GM23338 (cell line): ENCODE results near the gene SIDT1. TPM values are rescaled to one million over a fixed set of nuclear protein-coding genes. Genes with fewer than 3 reads are reported as not detected.

Experiments
- ATAC-seq: fragments of 200-7000 bp; cut with Tn5 transposase; 3 replicates; pipeline ENCODE4 v1.9.1; 2020
- DNase-seq: peaks from one replicate; pipeline ENCODE4 v3.0.0-alpha.2; 2015; ENCODE audit warnings: low spot score
- H2AFZ ChIP-seq: fragments of 200-600 bp; sonication (generic); 2 replicates; pipeline ENCODE4 v1.8.0; 2016; ENCODE audit warnings: antibody characterized with exemption, mild to moderate bottlenecking, moderate library complexity
- H3F3A ChIP-seq: fragments of 200-600 bp; sonication (generic); replicated peaks from 2 replicates; pipeline ENCODE4 v1.8.0; 2017; ENCODE audit warnings: antibody characterized with exemption, mixed run types, low read depth
- H3K27ac ChIP-seq: fragments of 200-600 bp; sonication (generic); 2 replicates; pipeline ENCODE4 v1.6.1; 2016; ENCODE audit warnings: low read depth
- H3K27me3 ChIP-seq: fragments of 200-600 bp; sonication (generic); 2 replicates; pipeline ENCODE4 v1.8.0; 2016; ENCODE audit warnings: mild to moderate bottlenecking, mixed run types, moderate library complexity; ENCODE audit not compliant: insufficient read depth
- H3K36me3 ChIP-seq: fragments of 200-600 bp; sonication (generic); 2 replicates; pipeline ENCODE4 v1.8.0; 2016; ENCODE audit warnings: mild to moderate bottlenecking; ENCODE audit not compliant: insufficient read depth
- H3K4me1 ChIP-seq: fragments of 200-600 bp; sonication (generic); 2 replicates; pipeline ENCODE4 v1.8.0; 2016; ENCODE audit warnings: mild to moderate bottlenecking, moderate library complexity; ENCODE audit not compliant: insufficient read depth
- H3K4me2 ChIP-seq: fragments of 200-600 bp; sonication (generic); 2 replicates; pipeline ENCODE4 v1.7.1; 2017; ENCODE audit warnings: mixed run types
- H3K4me3 ChIP-seq: fragments of 200-600 bp; sonication (generic); 2 replicates; pipeline ENCODE4 v1.6.1; 2016; ENCODE audit warnings: mixed run types
- H3K79me2 ChIP-seq: fragments of 200-600 bp; sonication (generic); replicated peaks from 2 replicates; pipeline ENCODE4 v1.8.0; 2017; ENCODE audit warnings: mild to moderate bottlenecking; ENCODE audit not compliant: insufficient read depth
- H3K9me2 ChIP-seq: fragments of 200-600 bp; sonication (generic); 2 replicates; pipeline ENCODE4 v1.8.0; 2017; ENCODE audit not compliant: insufficient read depth
- H4K20me1 ChIP-seq: fragments of 200-600 bp; sonication (generic); replicated peaks from 2 replicates; pipeline ENCODE4 v1.8.0; 2017; ENCODE audit warnings: mild to moderate bottlenecking; ENCODE audit not compliant: insufficient read depth
- H3K27ac Mint-ChIP-seq: 2 replicates; pipeline ENCODE4 v1.8.0; 2020; ENCODE audit warnings: inconsistent platforms, mild to moderate bottlenecking, moderate library complexity, mixed read lengths
- H3K27me3 Mint-ChIP-seq: 3 replicates; pipeline ENCODE4 v1.8.0; 2022; ENCODE audit warnings: low read depth, mild to moderate bottlenecking, moderate library complexity, mixed read lengths, inconsistent platforms; ENCODE audit not compliant: insufficient read depth, poor library complexity
- H3K36me3 Mint-ChIP-seq: 3 replicates; pipeline ENCODE4 v1.8.0; 2021; ENCODE audit warnings: low read depth, mild to moderate bottlenecking, inconsistent platforms, moderate library complexity, mixed read lengths
- H3K4me1 Mint-ChIP-seq: 3 replicates; pipeline ENCODE4 v1.8.0; 2020; ENCODE audit warnings: mild to moderate bottlenecking, inconsistent platforms, mixed read lengths
- H3K4me3 Mint-ChIP-seq: 3 replicates; pipeline ENCODE4 v1.8.0; 2021; ENCODE audit warnings: moderate library complexity, mild to moderate bottlenecking, inconsistent platforms, mixed read lengths
- H3K9me3 Mint-ChIP-seq: 3 replicates; pipeline ENCODE4 v1.8.0; 2020; ENCODE audit warnings: moderate library complexity, mild to moderate bottlenecking, inconsistent platforms, mixed read lengths
- CTCF ChIP-seq, 2 experiments: fragments of 200-600 bp in 1 of 2; sonication (generic) in 1 of 2; conservative IDR thresholded peaks; 2 replicates each; pipeline versions ENCODE4 v1.5.1 to v1.6.1; 2016 to 2017; ENCODE audit warnings: antibody characterized with exemption in 2 of 2, low read depth in 2 of 2, mild to moderate bottlenecking in 2 of 2, moderate library complexity in 1 of 2
- ETS1 ChIP-seq: IDR thresholded peaks from 2 replicates; pipeline ENCODE4 v1.6.1; 2016; ENCODE audit warnings: antibody characterized with exemption
- JUNB ChIP-seq: IDR thresholded peaks from one replicate; pipeline ENCODE4 v1.6.1; 2016; ENCODE audit warnings: antibody characterized with exemption; ENCODE audit not compliant: unreplicated experiment
- STAT1 ChIP-seq: IDR thresholded peaks from one replicate; pipeline ENCODE4 v1.6.1; 2016; ENCODE audit warnings: antibody characterized with exemption; ENCODE audit not compliant: unreplicated experiment
- ZNF114 ChIP-seq: fragments of 250-450 bp; sonication (Bioruptor Pico); IDR thresholded peaks from 2 replicates; pipeline ENCODE4 v1.5.0; 2020; ENCODE audit warnings: mild to moderate bottlenecking, moderate library complexity
- ZNF331 ChIP-seq: fragments of 250-450 bp; sonication (Bioruptor Pico); IDR thresholded peaks from 2 replicates; pipeline ENCODE4 v1.5.0; 2020; ENCODE audit warnings: low read depth, mild to moderate bottlenecking, moderate library complexity
- polyA plus RNA-seq: library from polyadenylated mRNA; unstranded; fragments of >200 nt; fragmentation: Nextera tagmentation; extraction: Ambion mirVana; gene quantifications from 2 replicates; pipeline ENCODE4 v1.2.1, GENCODE V29; 2016
- total RNA-seq: library from RNA; depleted of rRNA; stranded (reverse); fragments of >200 nt; shearing (Covaris generic); gene quantifications from 2 replicates; pipeline ENCODE4 v1.2.3, GENCODE V29; 2014

The SIDT1 gene
- total and polyA plus RNA-seq, 2 experiments from 2014 or later = 0.10 TPM; not detected in 1

GRCh38 chr3:113594066-113594465, 61.7 kb downstream of the SIDT1 start:
- Mint-ChIP-seq H3K36me3 (no peaks in the 10 kb centered on the region), H3K27me3 (peaks cover 5% of the 10 kb centered on the region)
- no peak for TF ChIP-seq ZNF114 (CRISPR knock-in tag)
- no peak for TF ChIP-seq JUNB
- TF ChIP-seq ZNF331 (CRISPR knock-in tag) = no peak
- TF ChIP-seq STAT1 = no peak
- TF ChIP-seq CTCF (conservative IDR thresholded peaks at IDR 0.05; ENCODE audit: low read depth in 2 of 2) = no peak

GRCh38 chr3:113597596-113598354, 65.4 kb downstream of the SIDT1 start:
- Histone ChIP-seq H3K4me1 (no peaks in the 10 kb centered on the region; the same call in 1 of the 2 replicates), H3K79me2 (no peaks in the 10 kb centered on the region), H3K27ac (no peak overlapping the region), H4K20me1 (no peaks in the 10 kb centered on the region), H3K9me2 (no peaks in the 10 kb centered on the region), H3K36me3 (no peaks in the 10 kb centered on the region), H3K4me2 (no peak overlapping the region), H2AFZ (peak overlapping the region; percentile 56; the same call in 1 of the 2 replicates), H3F3A (no peaks in the 10 kb centered on the region), H3K4me3 (no peak overlapping the region), H3K27me3 (no peaks in the 10 kb centered on the region)
- no peak overlapping the region for H3K4me3 Mint-ChIP-seq
- peaks cover 11% of the 10 kb centered on the region for H3K4me1 Mint-ChIP-seq
- H3K27me3 Mint-ChIP-seq = peaks cover 5% of the 10 kb centered on the region
- TF ChIP-seq STAT1 = no peak
- H3K36me3 Mint-ChIP-seq = no peaks in the 10 kb centered on the region
- H3K9me3 Mint-ChIP-seq = no peaks in the 10 kb centered on the region
- ATAC-seq (no peak), DNase-seq (no peak)
- no peak overlapping the region for H3K27ac Mint-ChIP-seq

More at GRCh38 chr3:113594066-113594465, 61.7 kb downstream of the SIDT1 start:
- no peak overlapping the region for H3K4me2 ChIP-seq
- no peaks in the 10 kb centered on the region for H3K36me3 ChIP-seq
- no peaks in the 10 kb centered on the region for H4K20me1 ChIP-seq
- H3F3A ChIP-seq = no peaks in the 10 kb centered on the region
- H3K4me3 Mint-ChIP-seq = no peak overlapping the region
- H3K4me1 ChIP-seq = peaks cover 18% of the 10 kb centered on the region
- no peak for DNase-seq
- no peaks in the 10 kb centered on the region for H3K79me2 ChIP-seq
- H3K9me3 Mint-ChIP-seq = no peaks in the 10 kb centered on the region
- H3K4me3 ChIP-seq = no peak overlapping the region
- no peak for ATAC-seq
- no peak overlapping the region for H3K27ac ChIP-seq
- no peak overlapping the region for H3K27ac Mint-ChIP-seq
- no peaks in the 10 kb centered on the region for H3K9me2 ChIP-seq
- peaks cover 32% of the 10 kb centered on the region for H3K4me1 Mint-ChIP-seq
- H2AFZ ChIP-seq = no peak overlapping the region
- H3K27me3 ChIP-seq = no peaks in the 10 kb centered on the region

- ATAC-seq (no peak), DNase-seq (no peak)
- Histone ChIP-seq H3K36me3 (no peaks in the 10 kb centered on the region), H3K27ac (no peak overlapping the region), H4K20me1 (no peaks in the 10 kb centered on the region), H3K4me2 (no peak overlapping the region), H3K4me1 (peaks cover 11% of the 10 kb centered on the region; the same call in 1 of the 2 replicates), H3K9me2 (no peaks in the 10 kb centered on the region), H3K79me2 (no peaks in the 10 kb centered on the region), H2AFZ (no peak overlapping the region), H3K27me3 (no peaks in the 10 kb centered on the region), H3F3A (no peaks in the 10 kb centered on the region), H3K4me3 (no peak overlapping the region)
- no peaks in the 10 kb centered on the region for H3K9me3 Mint-ChIP-seq
- TF ChIP-seq ETS1 (no peak), ZNF114 (CRISPR knock-in tag) (no peak), STAT1 (no peak)
- no peak overlapping the region for H3K27ac Mint-ChIP-seq
- H3K4me3 Mint-ChIP-seq = no peak overlapping the region
- peaks cover 9% of the 10 kb centered on the region for H3K4me1 Mint-ChIP-seq
- no peaks in the 10 kb centered on the region for H3K36me3 Mint-ChIP-seq
- no peaks in the 10 kb centered on the region for H3K27me3 Mint-ChIP-seq
These were observed 68.2 kb downstream of the SIDT1 start for GRCh38 chr3:113600418-113601182.
